ENCODE results near the gene SLC25A13. TPM values are rescaled to one million over a fixed set of nuclear protein-coding genes. Genes with fewer than 3 reads are reported as not detected.

SLC25A13 gene
- total and polyA plus RNA-seq, 9 of the 15 experiments (the other 6 are each of a cell fraction or from before 2014, with no cell fraction given) = 21.4 to 80.2 (median 58.7) TPM

DNA sequence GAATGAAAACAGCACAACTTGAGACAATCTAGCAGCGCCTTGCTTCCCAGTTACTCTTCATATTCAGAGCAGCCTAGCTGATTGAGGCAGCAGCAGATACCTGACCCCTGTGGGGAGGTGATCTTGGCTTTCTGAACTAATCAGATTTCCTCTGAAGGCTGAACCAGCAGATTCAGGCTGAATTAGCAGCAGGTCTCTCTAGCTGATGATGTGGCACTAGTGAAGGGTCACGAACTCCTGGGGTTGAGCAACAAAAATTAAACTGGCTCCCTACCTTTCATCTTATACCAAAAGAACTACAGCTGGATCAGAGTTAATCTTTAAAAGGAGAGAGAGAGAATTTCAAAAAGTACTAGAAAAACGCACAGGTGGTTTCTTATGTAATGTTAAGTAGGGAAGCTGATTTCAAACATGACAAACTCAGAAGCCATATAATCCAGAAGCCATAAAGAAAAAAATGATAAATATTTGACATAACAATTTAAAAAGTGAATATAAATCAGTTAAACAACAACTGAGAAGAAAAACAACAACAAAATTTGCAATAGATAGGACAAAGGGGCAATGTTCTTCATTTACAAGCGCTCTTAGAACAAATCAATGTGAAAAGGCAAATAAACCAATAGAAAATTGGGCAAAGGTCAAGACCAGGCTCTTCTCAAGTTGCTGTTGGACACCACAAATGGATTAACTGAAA, 13.5 kb downstream of the SLC25A13 start (continued):
- TF ChIP-seq ZNF239 (CRISPR knock-in tag; IDR thresholded peaks at IDR 0.05) = no peak
- TF ChIP-seq ZNF436 (CRISPR knock-in tag; IDR thresholded peaks at IDR 0.05) = no peak
- TF ChIP-seq ZNF780A (CRISPR knock-in tag; IDR thresholded peaks at IDR 0.05) = no peak
- TF ChIP-seq KLF13 (tag; IDR thresholded peaks at IDR 0.05; ENCODE audit: borderline replicate concordance, low read depth) = no peak
- no peak for TF ChIP-seq ZSCAN32 (CRISPR knock-in tag; IDR thresholded peaks at IDR 0.05)
- no peak for TF ChIP-seq ZNF282 (CRISPR knock-in tag; IDR thresholded peaks at IDR 0.05)
- TF ChIP-seq SIX5 (IDR thresholded peaks at IDR 0.05; ENCODE audit: borderline replicate concordance in 1 of 2, insufficient read depth in 1 of 2, low read depth in 1 of 2, low read length in 2 of 2) = no peak
- TF ChIP-seq BRCA1 (IDR thresholded peaks at IDR 0.05) = no peak
- TF ChIP-seq BRCA1 (CRISPR knock-in tag; IDR thresholded peaks at IDR 0.05) = no peak
- TF ChIP-seq SNIP1 (IDR thresholded peaks at IDR 0.05; ENCODE audit: low read depth) = no peak
- no peak for TF ChIP-seq CBFA2T2 (conservative IDR thresholded peaks at IDR 0.05)
- TF ChIP-seq, protein P1, sequence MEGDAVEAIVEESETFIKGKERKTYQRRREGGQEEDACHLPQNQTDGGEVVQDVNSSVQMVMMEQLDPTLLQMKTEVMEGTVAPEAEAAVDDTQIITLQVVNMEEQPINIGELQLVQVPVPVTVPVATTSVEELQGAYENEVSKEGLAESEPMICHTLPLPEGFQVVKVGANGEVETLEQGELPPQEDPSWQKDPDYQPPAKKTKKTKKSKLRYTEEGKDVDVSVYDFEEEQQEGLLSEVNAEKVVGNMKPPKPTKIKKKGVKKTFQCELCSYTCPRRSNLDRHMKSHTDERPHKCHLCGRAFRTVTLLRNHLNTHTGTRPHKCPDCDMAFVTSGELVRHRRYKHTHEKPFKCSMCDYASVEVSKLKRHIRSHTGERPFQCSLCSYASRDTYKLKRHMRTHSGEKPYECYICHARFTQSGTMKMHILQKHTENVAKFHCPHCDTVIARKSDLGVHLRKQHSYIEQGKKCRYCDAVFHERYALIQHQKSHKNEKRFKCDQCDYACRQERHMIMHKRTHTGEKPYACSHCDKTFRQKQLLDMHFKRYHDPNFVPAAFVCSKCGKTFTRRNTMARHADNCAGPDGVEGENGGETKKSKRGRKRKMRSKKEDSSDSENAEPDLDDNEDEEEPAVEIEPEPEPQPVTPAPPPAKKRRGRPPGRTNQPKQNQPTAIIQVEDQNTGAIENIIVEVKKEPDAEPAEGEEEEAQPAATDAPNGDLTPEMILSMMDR (IDR thresholded peaks at IDR 0.05 in 2 of 3, conservative IDR thresholded peaks at IDR 0.05 in 1 of 3; ENCODE audit: insufficient read depth in 2 of 3, low read depth in 1 of 3, low read length in 3 of 3) = no peak
- no peak for TF ChIP-seq THRAP3 (IDR thresholded peaks at IDR 0.05; ENCODE audit: borderline replicate concordance)
- TF ChIP-seq, protein P2, sequence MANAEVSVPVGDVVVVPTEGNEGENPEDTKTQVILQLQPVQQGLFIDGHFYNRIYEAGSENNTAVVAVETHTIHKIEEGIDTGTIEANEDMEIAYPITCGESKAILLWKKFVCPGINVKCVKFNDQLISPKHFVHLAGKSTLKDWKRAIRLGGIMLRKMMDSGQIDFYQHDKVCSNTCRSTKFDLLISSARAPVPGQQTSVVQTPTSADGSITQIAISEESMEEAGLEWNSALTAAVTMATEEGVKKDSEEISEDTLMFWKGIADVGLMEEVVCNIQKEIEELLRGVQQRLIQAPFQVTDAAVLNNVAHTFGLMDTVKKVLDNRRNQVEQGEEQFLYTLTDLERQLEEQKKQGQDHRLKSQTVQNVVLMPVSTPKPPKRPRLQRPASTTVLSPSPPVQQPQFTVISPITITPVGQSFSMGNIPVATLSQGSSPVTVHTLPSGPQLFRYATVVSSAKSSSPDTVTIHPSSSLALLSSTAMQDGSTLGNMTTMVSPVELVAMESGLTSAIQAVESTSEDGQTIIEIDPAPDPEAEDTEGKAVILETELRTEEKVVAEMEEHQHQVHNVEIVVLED (CRISPR knock-in tag; IDR thresholded peaks at IDR 0.05) = no peak
- TF ChIP-seq, protein P3, sequence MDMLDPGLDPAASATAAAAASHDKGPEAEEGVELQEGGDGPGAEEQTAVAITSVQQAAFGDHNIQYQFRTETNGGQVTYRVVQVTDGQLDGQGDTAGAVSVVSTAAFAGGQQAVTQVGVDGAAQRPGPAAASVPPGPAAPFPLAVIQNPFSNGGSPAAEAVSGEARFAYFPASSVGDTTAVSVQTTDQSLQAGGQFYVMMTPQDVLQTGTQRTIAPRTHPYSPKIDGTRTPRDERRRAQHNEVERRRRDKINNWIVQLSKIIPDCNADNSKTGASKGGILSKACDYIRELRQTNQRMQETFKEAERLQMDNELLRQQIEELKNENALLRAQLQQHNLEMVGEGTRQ (CRISPR knock-in tag; IDR thresholded peaks at IDR 0.05) = no peak
- TF ChIP-seq, protein P4, sequence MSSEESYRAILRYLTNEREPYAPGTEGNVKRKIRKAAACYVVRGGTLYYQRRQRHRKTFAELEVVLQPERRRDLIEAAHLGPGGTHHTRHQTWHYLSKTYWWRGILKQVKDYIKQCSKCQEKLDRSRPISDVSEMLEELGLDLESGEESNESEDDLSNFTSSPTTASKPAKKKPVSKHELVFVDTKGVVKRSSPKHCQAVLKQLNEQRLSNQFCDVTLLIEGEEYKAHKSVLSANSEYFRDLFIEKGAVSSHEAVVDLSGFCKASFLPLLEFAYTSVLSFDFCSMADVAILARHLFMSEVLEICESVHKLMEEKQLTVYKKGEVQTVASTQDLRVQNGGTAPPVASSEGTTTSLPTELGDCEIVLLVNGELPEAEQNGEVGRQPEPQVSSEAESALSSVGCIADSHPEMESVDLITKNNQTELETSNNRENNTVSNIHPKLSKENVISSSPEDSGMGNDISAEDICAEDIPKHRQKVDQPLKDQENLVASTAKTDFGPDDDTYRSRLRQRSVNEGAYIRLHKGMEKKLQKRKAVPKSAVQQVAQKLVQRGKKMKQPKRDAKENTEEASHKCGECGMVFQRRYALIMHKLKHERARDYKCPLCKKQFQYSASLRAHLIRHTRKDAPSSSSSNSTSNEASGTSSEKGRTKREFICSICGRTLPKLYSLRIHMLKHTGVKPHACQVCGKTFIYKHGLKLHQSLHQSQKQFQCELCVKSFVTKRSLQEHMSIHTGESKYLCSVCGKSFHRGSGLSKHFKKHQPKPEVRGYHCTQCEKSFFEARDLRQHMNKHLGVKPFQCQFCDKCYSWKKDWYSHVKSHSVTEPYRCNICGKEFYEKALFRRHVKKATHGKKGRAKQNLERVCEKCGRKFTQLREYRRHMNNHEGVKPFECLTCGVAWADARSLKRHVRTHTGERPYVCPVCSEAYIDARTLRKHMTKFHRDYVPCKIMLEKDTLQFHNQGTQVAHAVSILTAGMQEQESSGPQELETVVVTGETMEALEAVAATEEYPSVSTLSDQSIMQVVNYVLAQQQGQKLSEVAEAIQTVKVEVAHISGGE (CRISPR knock-in tag; IDR thresholded peaks at IDR 0.05) = no peak

Data from K562 (cell line).